GM20000 (cell line): Measurements from ENCODE around the gene NISCH.

Experiments
- DNase-seq: peaks from one replicate; pipeline ENCODE4 v3.0.0; 2012; ENCODE audit warnings: low spot score
- CTCF ChIP-seq: IDR thresholded peaks from 2 replicates; pipeline ENCODE4 v1.5.1; 2012; ENCODE audit warnings: mild to moderate bottlenecking, control low read depth; ENCODE audit errors: extremely low read depth, missing control alignments

Gene NISCH

GRCh38 chr3:52484680-52485461 is 29.5 kb downstream of the NISCH start:
- no peak for DNase-seq
- no peak for TF ChIP-seq CTCF

DNA sequence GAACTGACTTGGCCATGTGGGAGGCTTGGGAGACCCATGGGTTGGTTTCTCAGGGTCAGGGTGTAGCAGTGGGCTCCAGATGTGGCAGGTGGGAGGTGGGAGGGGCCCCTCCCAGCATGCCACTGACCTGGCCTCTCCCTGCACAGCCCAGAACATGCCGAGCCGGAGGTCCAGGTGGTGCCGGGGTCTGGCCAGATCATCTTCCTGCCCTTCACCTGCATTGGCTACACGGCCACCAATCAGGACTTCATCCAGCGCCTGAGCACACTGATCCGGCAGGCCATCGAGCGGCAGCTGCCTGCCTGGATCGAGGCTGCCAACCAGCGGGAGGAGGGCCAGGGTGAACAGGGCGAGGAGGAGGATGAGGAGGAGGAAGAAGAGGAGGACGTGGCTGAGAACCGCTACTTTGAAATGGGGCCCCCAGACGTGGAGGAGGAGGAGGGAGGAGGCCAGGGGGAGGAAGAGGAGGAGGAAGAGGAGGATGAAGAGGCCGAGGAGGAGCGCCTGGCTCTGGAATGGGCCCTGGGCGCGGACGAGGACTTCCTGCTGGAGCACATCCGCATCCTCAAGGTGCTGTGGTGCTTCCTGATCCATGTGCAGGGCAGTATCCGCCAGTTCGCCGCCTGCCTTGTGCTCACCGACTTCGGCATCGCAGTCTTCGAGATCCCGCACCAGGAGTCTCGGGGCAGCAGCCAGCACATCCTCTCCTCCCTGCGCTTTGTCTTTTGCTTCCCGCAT is 31.8 kb downstream of the NISCH start:
- DNase-seq, result no peak
- TF ChIP-seq CTCF, result no peak

DNA sequence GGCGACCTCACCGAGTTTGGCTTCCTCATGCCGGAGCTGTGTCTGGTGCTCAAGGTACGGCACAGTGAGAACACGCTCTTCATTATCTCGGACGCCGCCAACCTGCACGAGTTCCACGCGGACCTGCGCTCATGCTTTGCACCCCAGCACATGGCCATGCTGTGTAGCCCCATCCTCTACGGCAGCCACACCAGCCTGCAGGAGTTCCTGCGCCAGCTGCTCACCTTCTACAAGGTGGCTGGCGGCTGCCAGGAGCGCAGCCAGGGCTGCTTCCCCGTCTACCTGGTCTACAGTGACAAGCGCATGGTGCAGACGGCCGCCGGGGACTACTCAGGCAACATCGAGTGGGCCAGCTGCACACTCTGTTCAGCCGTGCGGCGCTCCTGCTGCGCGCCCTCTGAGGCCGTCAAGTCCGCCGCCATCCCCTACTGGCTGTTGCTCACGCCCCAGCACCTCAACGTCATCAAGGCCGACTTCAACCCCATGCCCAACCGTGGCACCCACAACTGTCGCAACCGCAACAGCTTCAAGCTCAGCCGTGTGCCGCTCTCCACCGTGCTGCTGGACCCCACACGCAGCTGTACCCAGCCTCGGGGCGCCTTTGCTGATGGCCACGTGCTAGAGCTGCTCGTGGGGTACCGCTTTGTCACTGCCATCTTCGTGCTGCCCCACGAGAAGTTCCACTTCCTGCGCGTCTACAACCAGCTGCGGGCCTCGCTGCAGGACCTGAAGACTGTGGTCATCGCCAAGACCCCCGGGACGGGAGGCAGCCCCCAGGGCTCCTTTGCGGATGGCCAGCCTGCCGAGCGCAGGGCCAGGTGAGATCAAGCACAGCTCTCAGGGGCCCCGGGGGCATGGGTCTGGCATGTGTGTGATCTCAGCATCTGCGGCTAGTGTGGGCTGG is 32.6 kb downstream of the NISCH start:
- TF ChIP-seq CTCF, result no peak
- no peak for DNase-seq

DNA sequence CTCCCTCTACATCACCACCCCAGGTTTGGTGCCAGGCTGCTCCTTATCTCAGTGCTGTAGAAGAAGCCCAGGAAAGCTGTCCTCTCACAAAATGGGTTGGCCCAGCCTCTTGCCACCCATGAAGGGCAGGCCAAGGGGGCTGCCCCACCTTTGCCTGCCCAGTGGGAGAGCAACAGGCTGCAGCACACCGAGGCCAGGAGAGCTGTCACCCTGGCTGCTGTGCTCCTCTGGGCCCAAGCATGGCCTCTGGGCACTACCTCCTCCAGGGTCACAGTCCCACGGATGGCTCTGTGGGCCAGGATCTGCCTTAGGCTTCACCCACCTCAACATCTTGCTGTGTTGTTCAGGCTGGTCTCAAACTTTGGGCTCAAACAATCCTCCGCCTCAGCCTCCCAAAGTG is 33.3 kb downstream of the NISCH start:
- TF ChIP-seq CTCF, result no peak
- no peak for DNase-seq

DNA sequence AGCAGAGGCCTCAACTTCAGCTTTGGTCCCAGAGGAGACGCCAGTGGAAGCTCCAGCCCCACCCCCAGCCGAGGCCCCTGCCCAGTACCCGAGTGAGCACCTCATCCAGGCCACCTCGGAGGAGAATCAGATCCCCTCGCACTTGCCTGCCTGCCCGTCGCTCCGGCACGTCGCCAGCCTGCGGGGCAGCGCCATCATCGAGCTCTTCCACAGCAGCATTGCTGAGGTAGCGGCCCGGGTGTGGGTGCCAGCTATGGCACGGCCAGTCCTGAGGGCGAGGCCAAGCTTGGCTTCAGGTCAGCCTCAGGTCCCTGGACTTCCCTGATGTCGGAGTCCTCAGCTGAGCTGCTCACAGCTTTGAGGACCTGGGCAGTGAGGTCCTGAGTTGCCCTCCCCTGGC is 34.0 kb downstream of the NISCH start:
- TF ChIP-seq CTCF, result no peak
- no peak for DNase-seq

DNA sequence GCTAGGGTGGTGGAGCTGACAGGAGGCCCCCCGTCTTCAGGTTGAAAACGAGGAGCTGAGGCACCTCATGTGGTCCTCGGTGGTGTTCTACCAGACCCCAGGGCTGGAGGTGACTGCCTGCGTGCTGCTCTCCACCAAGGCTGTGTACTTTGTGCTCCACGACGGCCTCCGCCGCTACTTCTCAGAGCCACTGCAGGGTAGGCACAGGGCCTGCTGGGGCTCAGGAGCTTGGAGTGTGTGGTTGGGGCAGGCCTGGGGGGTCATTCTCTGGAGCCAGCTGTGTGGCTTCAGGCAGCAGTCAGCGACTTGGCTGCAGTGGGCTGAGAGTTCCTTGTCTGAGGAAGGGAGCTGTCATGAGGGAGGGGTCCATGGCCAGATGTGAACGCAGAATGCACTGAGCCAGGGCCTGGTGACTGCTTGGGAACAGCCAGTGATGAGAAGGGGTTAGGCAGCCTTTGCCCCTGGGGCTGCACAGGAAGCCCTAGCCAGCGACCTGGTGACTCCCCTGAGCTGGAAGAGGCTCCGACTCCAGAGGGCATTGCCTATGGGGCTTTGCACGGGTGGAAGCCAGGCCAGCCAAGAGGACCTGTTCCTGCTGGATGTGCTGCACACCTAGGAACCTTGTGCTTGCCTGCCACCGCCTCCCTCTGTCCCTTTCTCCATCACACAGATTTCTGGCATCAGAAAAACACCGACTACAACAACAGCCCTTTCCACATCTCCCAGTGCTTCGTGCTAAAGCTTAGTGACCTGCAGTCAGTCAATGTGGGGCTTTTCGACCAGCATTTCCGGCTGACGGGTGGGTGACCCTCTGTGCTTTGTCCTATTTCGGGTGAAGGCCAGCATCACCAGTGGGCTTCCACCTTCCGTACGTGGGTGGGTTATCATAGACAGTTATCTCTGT is 34.9 kb downstream of the NISCH start:
- TF ChIP-seq CTCF, result no peak
- DNase-seq, result no peak
